Spleen (tissue), 11 donors: ENCODE data around the gene PRKG1. TPM values are rescaled to one million over a fixed set of nuclear protein-coding genes. Genes with fewer than 3 reads are reported as not detected.

Experiments used
- DNase-seq: peaks from one replicate; pipeline ENCODE4 v3.0.0-alpha.2; 2020
- H3K27ac ChIP-seq, 8 donors: fragments of 200-600 bp; sonication (generic) in 7 of 8; 1 replicate in 4 of 8; 2 replicates in 4 of 8; pipeline versions ENCODE4 v1.5.0 to v1.8.0; 2016 to 2021; ENCODE audit warnings: inconsistent platforms in 4 of 8, mild to moderate bottlenecking in 4 of 8, moderate library complexity in 1 of 8
- H3K27me3 ChIP-seq, 7 donors: fragments of 200-600 bp; sonication (generic) in 6 of 7; replicated peaks in 1 of 7; 1 replicate in 4 of 7; 2 replicates in 3 of 7; pipeline versions ENCODE4 v1.5.0 to v1.8.0; 2016 to 2021; ENCODE audit warnings: inconsistent platforms in 3 of 7, mild to moderate bottlenecking in 1 of 7
- H3K36me3 ChIP-seq, 6 donors: fragments of 200-600 bp; sonication (generic) in 5 of 6; 1 replicate in 4 of 6; 2 replicates in 2 of 6; pipeline versions ENCODE4 v1.5.0 to v1.8.0; 2016 to 2021; ENCODE audit warnings: inconsistent platforms in 2 of 6
- H3K4me1 ChIP-seq, 6 donors: fragments of 200-600 bp; sonication (generic) in 5 of 6; 1 replicate in 3 of 6; 2 replicates in 3 of 6; pipeline versions ENCODE4 v1.5.0 to v1.8.0; 2016 to 2021; ENCODE audit warnings: inconsistent platforms in 3 of 6
- H3K4me3 ChIP-seq, 8 donors: fragments of 200-600 bp; sonication (generic) in 7 of 8; 1 replicate in 4 of 8; 2 replicates in 4 of 8; pipeline versions ENCODE4 v1.5.0 to v1.8.0; 2016 to 2021; ENCODE audit warnings: inconsistent platforms in 4 of 8, mild to moderate bottlenecking in 4 of 8, moderate library complexity in 2 of 8
- H3K9me3 ChIP-seq, 8 donors: fragments of 200-600 bp; sonication (generic) in 7 of 8; 1 replicate in 4 of 8; 2 replicates in 4 of 8; pipeline versions ENCODE4 v1.5.0 to v1.8.0; 2016 to 2021; ENCODE audit warnings: inconsistent platforms in 4 of 8
- CTCF ChIP-seq, 11 experiments: fragments of 200-600 bp in 7 of 11; fragments of 450-650 bp in 4 of 11; sonication (generic) in 4 of 11; IDR thresholded peaks in 8 of 11; conservative IDR thresholded peaks in 3 of 11; 1 replicate in 7 of 11; 2 replicates in 4 of 11; pipeline versions ENCODE4 v1.4.0 to v1.8.0; 2016 to 2021; ENCODE audit warnings: antibody characterized with exemption in 11 of 11, inconsistent platforms in 4 of 11, mild to moderate bottlenecking in 1 of 11
- POLR2A ChIP-seq, 3 donors: fragments of 450-650 bp; IDR thresholded peaks; one replicate each; pipeline ENCODE4 v1.5.1; 2017; ENCODE audit warnings: antibody characterized with exemption in 3 of 3, mild to moderate bottlenecking in 1 of 3
- POLR2AphosphoS5 ChIP-seq, 3 donors: sonication (generic); formaldehyde crosslinking; IDR thresholded peaks; one replicate each; pipeline ENCODE4 v1.5.1; 2017; ENCODE audit warnings: antibody characterized with exemption in 3 of 3
- WGBS, 5 donors: extraction: QIAGEN DNeasy Blood & Tissue Kit in 3 of 5; methylation state at CpG; one replicate each; pipeline versions ENCODE4 v1.1.5 to v1.1.7; 2013 to 2018; 5-methylcytosine and 5-hydroxymethylcytosine counted together
- intact Hi-C: fragments of 100-400 bp; cut with DNase I; formaldehyde crosslinking; loops from one replicate; pipeline ENCODE4 v1.15.0; 2023; ENCODE audit warnings: low total_unique reads
- polyA plus RNA-seq, 3 donors: library from polyadenylated mRNA; stranded (reverse); fragments of 200-250 nt; gene quantifications; one replicate each; pipeline ENCODE4 v1.2.1, GENCODE V29; 2013
- total RNA-seq, 7 donors: library from RNA; depleted of rRNA in 3 of 7; stranded (reverse); fragments of >200 nt in 3 of 7; fragmentation: NEBNext Ultra II Directional in 4 of 7; extraction: Animal tissue kit (Norgen Biotek cat#: 25700) in 4 of 7; gene quantifications; one replicate each; pipeline versions ENCODE4 v1.1.0 to v1.2.1, GENCODE V29; 2016 to 2021
- donor health status: healthy with polysubstance abuse.
- donor health status: DM: no; HTN: no; CAD: no; lungs with moderate emphysema.
- donor health status: DM: no; HTN: no; CAD: no.
- donor health status: Bipolar disorder and iron deficiency.
- donor health status: healthy.
- donor health status: DM: no; HTN: no; CAD: no.
- donor health status: DM: yes; HTN: yes; CAD: no.

PRKG1 gene
- total and polyA plus RNA-seq, 10 donors = 0.65 to 10.5 (median 7.2) TPM

GRCh38 chr10:51196508-51197175, 122.4 kb downstream of the PRKG1 start:
- Histone ChIP-seq H3K4me3 (no peak overlapping the region), H3K27me3 (no peaks in the 10 kb centered on the region), H3K36me3 (no peaks in the 10 kb centered on the region), H3K4me1 (no peaks in the 10 kb centered on the region), H3K27ac (no peak overlapping the region), H3K9me3 (no peaks in the 10 kb centered on the region)
- DNase-seq = no peak
- TF ChIP-seq POLR2AphosphoS5 (IDR thresholded peaks at IDR 0.05) (no peak), CTCF (IDR thresholded peaks at IDR 0.05 in 8 of 11, conservative IDR thresholded peaks at IDR 0.05 in 3 of 11) (no peak), POLR2A (IDR thresholded peaks at IDR 0.05) (no peak)
- 82 to 96% (median 91%) methylated on average over 1 of the region's 1 CpG for WGBS, 5 donors
- intact Hi-C loops = no loop called here

GRCh38 chr10:51198170-51198569, 123.9 kb downstream of the PRKG1 start:
- Histone ChIP-seq H3K9me3 (no peaks in the 10 kb centered on the region), H3K4me3 (no peak overlapping the region), H3K27me3 (no peaks in the 10 kb centered on the region), H3K36me3 (no peaks in the 10 kb centered on the region), H3K4me1 (no peaks in the 10 kb centered on the region), H3K27ac (no peak overlapping the region)
- TF ChIP-seq CTCF (IDR thresholded peaks at IDR 0.05 in 8 of 11, conservative IDR thresholded peaks at IDR 0.05 in 3 of 11) (no peak), POLR2A (IDR thresholded peaks at IDR 0.05) (no peak)
- WGBS, 5 donors = 67 to 91% (median 86%) methylated on average over 3 of the region's 3 CpGs
- intact Hi-C loops = no loop called here
- DNase-seq = no peak

GRCh38 chr10:51201947-51202346, 127.7 kb downstream of the PRKG1 start:
- no peak for DNase-seq
- no peak overlapping the region for H3K4me3 ChIP-seq
- no peaks in the 10 kb centered on the region for H3K9me3 ChIP-seq
- no peaks in the 10 kb centered on the region for H3K4me1 ChIP-seq
- TF ChIP-seq CTCF (IDR thresholded peaks at IDR 0.05 in 8 of 11, conservative IDR thresholded peaks at IDR 0.05 in 3 of 11) (no peak), POLR2AphosphoS5 (IDR thresholded peaks at IDR 0.05) (no peak), POLR2A (IDR thresholded peaks at IDR 0.05) (no peak)
- no peaks in the 10 kb centered on the region for H3K27me3 ChIP-seq
- H3K27ac ChIP-seq = no peak overlapping the region
- no peaks in the 10 kb centered on the region for H3K36me3 ChIP-seq
- WGBS, 5 donors = 73 to 86% (median 79%) methylated on average over 1 of the region's 1 CpG
- intact Hi-C loops = no loop called here

- WGBS, 5 donors = 78 to 93% (median 83%) methylated on average over 2 of the region's 2 CpGs
- Histone ChIP-seq H3K27me3 (no peaks in the 10 kb centered on the region), H3K4me3 (no peak overlapping the region), H3K27ac (no peak overlapping the region), H3K36me3 (no peaks in the 10 kb centered on the region), H3K9me3 (no peaks in the 10 kb centered on the region), H3K4me1 (no peaks in the 10 kb centered on the region)
- DNase-seq = no peak
- intact Hi-C loops = no loop called here
- TF ChIP-seq POLR2A (IDR thresholded peaks at IDR 0.05) = no peak
- no peak for TF ChIP-seq CTCF (IDR thresholded peaks at IDR 0.05 in 8 of 11, conservative IDR thresholded peaks at IDR 0.05 in 3 of 11)
- TF ChIP-seq POLR2AphosphoS5 (IDR thresholded peaks at IDR 0.05) = no peak
Measured at GRCh38 chr10:51203359-51203758, 129.1 kb downstream of the PRKG1 start.
